ENCODE results near the gene PPM1N.

DNA sequence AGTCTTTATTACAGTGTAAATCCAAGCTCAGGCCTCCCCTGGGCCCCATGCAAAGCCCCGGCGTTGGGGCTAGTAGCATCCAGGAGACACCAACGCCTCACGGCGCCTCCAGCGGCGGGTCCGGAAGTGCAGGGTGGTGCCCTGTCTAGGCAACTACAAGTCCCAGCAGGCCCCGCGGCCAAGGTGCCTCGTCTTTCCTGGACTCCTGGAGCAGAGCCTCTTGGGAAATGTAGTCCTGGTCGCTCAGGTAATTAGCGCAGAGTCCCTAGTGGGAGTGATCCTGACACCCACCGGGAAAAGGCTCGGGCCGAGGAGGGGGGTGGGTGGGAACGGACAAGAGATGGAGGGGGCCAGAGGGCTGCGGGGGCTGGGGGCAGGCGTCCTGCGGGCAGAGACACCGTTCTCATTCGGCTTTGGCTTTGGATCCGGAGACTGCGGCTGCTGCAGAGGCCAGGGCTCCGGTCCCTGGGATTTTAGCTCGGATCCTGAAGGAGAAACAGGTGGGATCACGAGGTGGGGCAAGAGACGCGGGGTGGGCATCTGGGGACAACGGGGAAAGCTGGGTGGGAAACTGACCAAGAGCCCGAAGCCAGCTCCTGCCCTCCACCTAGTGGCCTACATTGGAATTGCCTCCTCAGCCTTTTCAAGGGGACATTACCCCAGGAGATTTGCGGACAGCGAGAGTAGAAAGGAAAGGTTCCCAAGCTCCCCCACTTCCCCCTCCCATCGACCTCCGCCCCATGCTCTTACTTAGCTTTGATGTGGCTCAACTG is 12.8 kb upstream of the PPM1N start:
- peak; percentile 67 to 92 (median 72) for TF ChIP-seq CTCF (IDR thresholded peaks at IDR 0.05)
- TF ChIP-seq POLR2AphosphoS5 (IDR thresholded peaks at IDR 0.05) = peak in 1 of 2 donors; percentile 79

Data from esophagus muscularis mucosa (tissue), 3 donors.